Hematopoietic multipotent progenitor cell treated with erythropoietin and hydrocortisone succinate and interleukin-3 and kit ligand, for 15 days (in vitro differentiated cells): ENCODE results near the gene ILDR1.

Source experiments
- DNase-seq: peaks from one replicate; pipeline ENCODE4 v3.0.0-alpha.2; 2015; ENCODE audit warnings: low spot score

The ILDR1 gene

DNA sequence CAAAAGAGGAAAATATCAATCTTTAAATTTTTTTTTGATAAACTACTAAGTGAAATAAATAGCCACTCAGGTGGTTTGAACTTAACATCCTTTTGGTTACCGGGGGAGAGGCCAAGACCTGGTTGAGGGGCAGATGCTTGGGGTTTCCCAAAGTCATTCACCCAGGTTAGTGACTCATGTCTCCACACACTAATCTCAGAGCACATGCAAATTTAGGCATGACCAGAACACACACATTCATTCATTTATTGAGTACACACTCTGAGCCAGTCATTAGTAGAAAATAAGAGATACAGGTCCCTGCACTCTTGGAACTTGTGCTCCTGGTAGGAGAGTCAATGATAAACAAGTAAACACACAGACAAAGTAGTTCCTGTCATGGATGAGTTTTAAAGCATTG, 7.3 kb downstream of the ILDR1 start:
- no peak for DNase-seq

DNA sequence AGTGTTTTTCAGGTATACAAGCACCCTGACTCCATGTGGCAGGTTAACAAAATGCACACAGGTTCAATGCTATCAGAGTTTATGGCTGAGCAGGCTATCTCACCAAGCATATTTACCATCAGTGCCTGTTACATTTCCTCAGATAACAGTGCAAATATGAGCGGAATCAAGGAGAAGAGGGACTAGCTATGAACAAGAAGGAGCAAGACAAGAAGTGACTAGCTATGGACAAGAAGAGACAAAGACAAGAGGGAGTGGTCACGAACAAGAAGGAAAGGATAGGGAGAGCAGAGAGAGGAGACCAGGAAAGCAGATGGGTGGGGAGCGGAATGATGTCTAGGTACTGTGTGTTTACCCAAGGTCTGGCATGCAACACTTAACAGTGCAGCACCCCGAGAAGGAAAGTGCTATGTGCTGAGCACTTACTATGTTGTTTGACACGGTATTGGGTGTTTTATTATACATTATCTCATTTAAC, 8.6 kb downstream of the ILDR1 start:
- DNase-seq, result no peak

DNA sequence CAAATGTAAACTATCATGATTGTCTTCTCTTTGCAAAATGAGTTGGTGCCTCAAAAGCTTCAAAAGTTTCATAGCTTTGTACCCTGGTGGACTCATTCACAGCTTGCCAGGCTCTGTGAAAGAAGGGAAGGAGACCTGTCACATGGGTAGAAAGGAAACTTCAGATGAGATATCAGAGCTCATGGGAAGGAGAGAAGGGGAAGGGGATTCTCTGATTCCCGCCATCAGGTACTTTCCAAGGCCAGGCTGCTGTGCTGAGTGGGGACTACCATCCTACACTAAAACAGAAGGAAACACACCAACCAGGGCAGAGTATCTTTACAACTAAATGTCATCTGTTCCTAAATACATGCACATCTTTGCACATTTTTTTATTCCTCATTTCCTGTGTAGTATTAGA, 9.2 kb downstream of the ILDR1 start:
- no peak for DNase-seq

DNA sequence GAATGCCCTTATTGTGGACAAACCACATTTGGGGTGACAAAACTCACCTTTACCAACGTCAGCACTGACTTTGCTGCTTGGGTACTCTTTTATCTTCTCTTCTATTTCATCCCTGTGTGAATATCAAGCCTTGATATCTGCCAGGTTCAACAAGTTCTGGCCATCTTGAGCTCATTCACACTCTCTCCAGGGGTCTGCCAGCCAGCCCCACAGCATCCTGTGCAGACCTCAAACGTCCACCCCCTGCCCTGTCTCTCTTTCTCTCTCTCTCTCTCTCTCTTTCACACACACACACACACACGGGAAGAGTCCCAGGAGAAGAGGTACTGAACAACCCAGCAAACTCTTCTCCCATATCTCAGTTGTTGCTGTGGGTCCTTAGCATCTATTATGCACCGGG, 10.7 kb downstream of the ILDR1 start:
- no peak for DNase-seq

DNA sequence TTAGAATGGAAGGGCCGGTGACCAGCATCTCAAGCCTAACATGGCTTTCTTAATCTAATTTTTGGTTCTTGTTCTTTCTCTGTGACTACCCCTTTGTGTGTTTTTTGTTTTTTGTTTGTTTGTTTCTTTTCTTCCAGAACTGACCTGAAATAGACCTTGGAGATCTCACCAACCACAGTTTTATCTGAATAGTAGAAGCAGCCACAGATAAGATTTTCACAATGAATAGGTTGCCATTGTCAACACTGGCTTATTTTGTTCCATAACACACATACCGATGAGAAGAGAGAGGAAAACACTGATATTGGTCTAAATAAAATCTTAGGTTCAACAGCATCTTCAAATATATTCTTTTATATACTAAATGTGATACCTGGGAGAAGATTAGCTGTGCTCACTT, 11.5 kb downstream of the ILDR1 start:
- no peak for DNase-seq

DNA sequence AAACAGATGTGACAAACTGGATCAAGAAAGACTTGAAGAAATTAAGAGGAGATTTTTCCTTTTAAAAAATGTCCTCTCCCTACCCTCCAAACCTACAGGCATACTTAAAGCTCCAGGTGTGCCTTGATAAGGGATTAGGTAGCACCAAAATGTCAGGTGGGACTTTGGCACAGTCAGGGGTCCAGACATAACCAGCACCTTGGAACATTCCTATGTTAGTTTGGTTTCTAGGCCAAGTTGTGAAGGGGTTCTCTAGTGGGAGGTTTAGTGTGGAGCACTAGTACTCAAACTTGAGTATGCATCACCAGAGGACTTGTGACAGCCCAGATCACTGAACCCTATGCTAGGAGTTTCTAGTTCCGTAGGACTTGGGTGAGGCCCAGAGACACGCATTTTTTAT, 13.9 kb downstream of the ILDR1 start:
- no peak for DNase-seq

DNA sequence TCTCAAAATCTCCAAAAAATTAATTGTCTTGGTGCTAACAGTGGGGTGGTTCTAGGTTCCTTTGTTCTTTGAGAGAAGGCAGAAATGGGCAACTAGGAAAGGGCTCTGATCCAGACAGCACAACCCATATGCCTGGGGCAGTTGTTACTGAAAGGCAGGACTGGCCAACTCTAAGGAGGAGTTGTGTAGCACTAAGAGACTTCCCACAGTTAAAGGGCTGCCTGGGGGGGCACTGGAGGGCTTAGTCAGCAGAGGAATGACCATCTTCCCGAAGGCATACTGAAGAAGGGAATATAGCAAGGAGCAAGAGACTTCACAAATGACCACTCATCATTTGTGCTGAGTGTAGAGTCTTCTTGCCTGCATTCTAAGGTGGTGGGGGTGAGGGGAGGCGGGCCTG, 15.8 kb downstream of the ILDR1 start:
- DNase-seq, result no peak

DNA sequence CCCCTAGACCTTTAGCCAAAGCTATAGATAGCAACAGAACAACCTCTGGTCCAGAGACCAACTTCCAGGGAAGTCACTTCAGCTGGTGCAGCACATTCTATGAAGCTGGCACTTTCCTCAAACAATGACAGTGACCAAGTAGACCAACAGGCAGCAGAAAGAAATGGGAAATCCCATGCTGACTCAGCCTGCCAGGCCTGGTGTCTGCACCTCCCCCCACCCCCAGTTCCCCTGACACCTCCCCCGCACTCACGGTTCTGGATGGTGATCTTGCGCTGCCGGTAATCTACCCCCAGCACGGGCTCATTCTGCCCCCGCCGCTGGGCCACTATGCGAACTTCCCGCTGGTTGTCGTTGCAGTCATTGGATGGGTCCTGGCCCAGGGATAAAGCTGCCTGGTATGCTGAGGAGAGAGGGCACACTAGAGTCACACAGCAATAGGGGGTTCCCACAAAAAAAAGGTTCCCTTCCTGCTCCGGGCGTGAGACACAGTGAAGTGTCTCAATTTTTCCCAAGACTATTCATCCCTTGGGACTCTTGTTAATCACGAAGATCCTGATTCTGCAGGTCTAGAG, 17.0 kb downstream of the ILDR1 start:
- no peak for DNase-seq

DNA sequence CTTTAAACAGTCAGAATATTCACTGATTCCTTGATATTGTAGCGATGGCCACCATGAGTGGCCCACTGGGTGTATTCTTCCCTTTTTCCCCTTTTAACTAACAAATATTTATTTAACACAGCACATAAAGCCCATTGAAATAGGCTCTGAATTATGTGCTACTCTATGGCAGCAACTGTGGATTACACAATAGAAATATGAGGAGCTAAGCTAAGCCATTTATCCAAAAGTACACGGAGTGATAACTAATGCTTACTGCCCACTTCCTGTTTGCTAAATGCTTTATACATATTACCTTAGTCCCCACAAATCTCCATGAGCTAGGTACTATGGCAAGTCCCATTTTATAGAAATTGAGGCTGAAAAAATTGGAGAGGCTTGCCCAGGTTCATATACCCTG, 17.9 kb downstream of the ILDR1 start:
- no peak for DNase-seq

DNA sequence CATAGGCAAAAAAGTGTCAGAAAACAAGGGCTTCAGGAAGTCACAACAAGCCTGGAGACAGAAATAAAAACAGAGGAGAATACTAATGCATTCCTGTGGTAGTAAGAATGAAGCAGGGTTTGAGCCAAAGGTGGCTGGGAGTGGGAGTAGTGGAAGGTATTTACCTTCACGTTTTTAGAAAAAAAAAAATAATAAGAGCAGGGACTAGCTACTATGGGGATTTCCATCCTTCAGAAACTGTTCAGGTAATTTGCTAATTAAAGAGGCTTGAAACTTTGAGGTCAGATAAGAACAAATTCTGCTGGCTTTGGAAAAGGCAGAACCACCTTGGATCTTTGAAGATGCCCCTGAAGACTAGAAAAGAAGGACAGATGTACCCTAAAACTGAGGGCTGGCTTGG, 18.4 kb downstream of the ILDR1 start:
- DNase-seq, result no peak

DNA sequence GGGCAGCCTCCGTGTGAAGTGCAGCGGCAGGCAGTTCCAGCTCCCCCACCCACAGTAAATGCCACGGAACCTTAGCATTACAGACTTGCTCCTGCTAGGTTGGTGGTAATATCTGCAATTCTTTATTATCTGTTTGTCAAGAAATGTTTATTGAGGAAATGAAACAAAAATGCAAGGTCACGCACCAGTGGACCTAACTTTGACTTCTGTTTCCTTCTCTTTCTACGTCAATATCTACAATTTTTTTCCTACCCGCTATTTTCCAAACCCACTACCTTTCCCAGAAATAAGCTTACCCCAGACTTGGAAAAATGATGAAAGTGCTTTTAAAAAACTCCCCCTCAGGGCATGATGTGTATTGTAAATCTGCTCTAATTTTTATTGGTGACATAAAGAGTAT, 18.9 kb downstream of the ILDR1 start:
- DNase-seq, result no peak

DNA sequence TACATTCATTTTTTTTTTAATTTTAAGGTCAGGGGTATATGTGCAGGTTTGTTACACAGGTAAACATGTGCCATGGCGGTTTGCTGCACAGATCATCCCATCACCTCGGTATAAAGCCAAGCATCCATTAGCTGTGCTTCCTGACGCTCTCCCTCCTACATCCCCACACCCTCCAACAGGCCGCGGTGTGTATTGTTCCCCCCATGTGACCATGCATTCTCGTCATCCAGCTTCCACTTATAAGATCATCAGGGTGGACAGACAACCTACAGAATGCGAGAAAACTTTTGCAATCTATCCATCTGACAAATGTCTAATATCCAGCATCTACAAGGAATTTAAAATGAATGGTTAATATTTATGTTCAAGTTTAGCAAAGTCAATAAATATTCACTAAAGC, 19.4 kb downstream of the ILDR1 start:
- DNase-seq, result no peak

DNA sequence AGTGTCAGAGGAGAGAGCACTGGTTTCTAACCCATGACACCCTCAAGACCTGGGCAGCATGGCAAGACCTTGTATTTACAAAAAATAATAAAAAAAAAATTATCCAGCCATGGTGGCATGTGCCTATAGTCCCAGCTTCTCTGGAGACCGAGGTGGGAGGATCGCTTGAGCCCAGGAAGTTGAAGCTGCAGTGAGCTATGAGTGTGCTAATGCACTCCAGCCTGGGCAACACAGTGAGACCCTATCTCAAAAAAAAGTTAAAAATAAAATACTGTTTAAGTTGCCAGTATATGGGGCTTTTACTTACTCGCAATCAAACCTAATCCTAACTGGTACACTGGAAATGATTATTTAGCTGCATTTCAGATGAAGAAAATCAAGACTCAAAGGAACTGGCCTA, 20.2 kb downstream of the ILDR1 start:
- no peak for DNase-seq

DNA sequence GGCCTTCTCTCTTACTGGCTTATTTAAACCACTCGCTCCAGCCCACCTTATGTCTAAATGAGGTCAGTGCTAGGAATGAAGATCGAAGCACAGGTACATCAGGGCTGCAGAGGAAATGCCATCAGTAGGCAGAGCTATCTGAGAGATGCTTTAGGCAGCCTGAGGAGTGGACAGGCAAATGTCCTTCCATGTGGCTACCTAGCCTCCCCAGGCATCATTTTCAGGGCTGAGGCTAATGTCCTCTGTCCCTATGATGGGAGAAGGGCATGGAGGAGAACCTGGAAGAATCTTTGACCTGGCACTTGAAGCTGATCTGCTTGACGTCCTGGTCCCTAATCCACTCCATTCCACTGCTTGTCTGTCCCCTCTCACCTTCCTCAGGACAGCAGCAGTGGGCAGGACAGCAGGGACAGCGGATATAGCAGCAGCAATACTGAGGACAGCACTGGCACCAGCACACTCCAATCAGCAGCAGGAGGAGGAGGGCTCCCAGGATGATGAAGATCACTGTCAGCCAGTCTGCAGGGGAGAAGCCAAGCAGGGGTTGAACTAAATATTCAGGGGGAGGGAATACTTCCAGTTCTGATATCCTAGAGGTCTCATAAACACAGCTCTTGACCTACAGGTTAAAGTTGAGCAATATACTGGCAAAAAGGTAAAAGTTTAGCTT, 21.0 kb downstream of the ILDR1 start:
- no peak for DNase-seq

DNA sequence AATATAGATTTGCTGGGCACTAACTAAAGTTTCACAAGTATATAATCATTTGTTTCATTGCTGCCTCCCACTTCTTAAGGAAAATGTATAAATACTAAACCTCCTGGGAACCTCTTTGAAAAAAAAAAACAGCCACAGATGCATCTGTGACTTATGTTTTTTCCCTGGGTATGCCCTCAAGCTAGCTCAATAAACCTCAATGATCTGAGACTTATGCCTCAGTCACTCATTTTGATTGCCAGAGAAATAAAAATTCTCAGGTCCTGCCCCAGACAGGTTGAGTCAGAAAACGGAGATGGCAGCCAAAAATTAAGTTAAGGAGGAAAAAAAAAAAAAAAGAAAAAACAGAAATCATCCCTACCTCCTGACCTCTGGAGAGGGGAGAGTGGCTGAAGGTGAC, 22.1 kb downstream of the ILDR1 start:
- no peak for DNase-seq

DNA sequence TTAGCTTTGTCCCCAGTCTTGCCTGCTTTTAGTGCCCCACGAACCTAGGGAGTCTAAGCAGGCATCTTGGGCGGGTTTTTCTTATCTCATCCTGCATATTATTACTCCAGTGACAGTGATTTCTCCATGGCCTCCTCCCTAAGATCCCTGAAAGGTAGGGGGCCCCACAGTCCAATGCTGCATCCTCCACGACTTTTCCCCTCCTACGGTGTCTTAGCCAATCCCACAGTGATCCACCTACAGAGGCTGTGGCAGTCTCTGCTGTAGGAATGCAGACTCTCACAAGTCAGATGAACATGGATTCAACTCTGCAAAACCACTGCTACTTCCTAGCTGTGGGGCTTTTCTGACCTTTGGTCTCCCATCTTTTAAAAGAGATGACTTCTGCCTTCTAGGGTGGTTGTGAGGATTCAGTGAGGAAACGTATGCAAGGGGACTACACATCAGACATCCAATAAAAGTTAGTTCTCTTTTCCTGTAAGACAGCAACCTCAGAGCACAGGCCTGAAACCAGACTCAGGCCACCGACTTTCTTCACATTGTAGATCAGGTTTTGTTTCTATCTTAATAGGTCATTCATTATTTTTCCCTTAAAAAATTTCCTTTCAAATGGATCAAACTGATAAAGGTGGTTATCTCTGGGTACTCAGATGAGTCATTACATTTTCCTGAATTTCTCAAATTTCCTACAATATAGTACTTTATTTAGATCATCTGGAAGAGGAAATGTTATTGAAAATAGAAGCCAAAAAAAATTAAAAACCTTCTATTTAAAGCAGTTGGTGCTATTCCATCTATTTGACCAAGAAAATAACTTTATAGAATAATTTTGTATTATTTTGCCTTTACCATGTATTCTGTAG, 23.2 kb downstream of the ILDR1 start:
- no peak for DNase-seq

DNA sequence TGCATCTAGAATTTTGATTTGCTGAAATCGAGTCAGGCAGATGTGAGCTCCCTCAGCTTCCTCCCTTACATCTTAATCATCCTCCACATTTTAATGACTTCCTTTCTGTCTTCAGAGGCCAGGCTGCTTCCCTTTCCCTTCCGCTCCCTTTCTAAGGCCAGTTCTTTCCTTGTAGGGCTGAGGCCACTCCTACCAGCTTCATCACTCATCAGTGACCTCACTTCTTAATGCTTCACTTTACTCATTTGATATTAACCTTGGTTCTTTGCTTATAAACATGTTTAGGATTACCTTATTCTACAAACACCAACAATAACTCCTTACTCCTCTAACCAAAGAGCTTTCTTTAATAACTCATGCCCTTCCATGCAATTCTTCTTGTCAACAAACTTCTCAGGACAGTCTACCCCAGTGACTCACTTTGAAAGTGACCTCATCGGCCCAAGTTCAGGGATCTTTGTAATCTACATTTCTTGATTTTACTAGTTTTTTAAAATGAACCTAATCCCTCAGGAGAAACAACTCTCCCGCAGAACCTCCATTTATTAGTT, 23.9 kb downstream of the ILDR1 start:
- DNase-seq, result no peak

DNA sequence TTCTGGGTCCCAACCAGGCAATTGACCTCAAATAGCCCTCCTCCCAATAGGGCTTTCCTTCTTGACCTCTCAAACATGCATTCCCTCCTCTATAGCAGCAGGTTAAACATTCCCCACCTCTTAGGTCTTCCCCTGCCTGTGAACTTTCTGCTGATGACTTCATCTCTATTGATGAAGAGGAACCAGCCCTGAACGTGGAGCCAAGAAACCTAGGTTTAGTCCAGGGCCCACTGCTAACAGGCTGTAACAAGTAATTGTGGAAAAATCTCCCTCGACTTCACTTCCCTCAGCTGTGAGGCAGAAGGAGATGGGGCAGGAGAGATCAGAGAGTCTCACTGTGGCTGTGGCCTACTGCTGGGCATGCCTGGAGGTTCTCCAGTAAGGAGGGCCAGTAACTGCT, 24.7 kb downstream of the ILDR1 start:
- no peak for DNase-seq

DNA sequence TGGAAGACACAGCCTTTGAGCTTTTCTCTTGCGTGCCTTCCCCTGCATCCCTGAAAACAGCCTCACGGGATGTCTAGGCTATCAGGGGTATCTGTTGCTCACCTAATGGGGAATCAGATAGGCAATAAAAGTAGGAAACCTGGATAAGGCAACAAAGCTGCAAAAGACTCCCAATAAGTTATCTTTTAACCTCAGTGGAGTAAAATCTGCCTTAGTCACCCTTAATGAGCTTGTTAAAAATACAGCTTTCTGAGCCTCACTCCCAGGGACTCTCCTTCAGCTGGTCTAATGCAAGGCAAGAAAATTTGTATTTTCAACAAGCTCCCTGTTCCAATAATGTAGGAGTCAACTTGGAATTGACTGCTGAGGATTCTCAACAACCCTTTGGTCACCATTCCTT, 25.6 kb downstream of the ILDR1 start:
- no peak for DNase-seq

DNA sequence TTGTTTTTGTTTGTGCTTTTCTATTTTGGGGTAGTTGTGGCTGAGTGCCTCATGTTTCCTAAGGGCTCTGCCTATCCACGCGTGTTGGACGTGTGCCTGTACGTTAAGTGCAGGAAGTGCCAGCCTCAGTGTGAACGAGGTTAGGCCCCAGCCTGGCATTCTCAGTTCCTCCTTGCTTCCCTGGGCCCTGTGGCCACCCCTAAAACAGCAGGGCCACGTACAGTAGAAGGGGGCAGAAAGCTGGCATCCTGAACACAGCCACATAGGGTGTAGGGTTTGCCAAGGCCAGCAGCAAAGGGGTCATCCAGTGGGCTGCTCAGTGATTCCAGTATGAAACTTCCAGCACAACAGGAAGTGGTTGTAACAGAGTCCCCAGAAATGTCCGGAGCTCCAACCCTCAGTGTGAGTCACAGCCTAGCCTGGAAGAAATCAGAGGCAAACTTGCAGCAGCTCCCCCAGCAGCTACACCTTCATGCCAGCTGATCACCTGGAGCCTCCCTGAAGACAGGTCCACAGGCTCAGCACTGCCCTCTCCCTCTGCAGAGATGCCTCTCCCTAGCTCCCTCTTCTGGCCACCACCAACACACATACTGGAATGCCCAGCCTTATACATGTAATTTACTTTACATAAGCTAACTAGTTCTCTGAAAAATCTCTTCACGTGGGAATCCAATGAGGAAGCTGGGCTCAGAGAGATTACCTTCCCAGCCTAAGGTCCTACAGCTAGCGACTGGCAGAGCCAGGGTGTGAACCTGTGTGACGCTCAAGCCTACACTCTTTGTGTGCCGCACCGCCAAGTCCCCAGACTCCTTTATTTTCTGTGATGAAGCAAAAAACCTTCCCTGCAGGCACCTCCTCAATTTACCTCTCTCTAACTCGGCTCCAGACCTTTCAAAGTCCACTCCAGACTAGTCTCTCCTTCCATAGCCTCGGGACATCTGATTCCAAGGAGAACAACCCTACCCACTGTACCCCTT, 26.6 kb downstream of the ILDR1 start:
- DNase-seq, result peak; percentile 28

DNA sequence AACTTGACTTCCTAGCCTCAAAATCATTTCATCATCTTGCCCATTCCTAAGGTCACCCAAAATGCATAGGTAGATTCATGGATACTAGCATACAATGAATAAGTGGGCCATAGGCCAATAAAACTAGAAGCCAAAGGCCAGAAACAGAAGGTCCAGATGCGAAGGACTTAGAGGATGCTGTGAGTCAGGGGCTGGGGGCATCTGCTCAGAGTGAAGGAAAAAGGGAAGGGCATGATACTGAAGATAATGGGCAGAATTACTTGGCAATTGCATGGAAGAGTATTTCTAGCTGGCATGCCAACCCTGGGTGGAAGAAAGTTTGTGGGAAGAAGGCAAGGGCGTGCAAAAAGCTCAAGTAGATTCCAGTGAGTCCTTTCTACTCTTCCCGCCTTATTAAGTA, 27.5 kb downstream of the ILDR1 start:
- DNase-seq, result no peak
